Left lobe of liver (tissue), 2 donors: ENCODE data around the gene PRR29. TPM values are rescaled to one million over a fixed set of nuclear protein-coding genes. Genes with fewer than 3 reads are reported as not detected.
A peak's percentile ranks its signal among the peaks of the same experiment; 100 is the strongest.

ENCODE experiments used
- ATAC-seq: fragments of 200-7000 bp; cut with Tn5 transposase; one replicate; pipeline ENCODE4 v1.9.1; 2020; ENCODE audit warnings: mild to moderate bottlenecking, moderate library complexity
- DNase-seq: peaks from one replicate; pipeline ENCODE4 v3.0.0-alpha.2; 2020; ENCODE audit warnings: low spot score
- total RNA-seq: library from RNA; stranded (reverse); gene quantifications from one replicate; pipeline ENCODE4 v1.2.1, GENCODE V29; 2021
- donor health status: DM: no; HTN: no; CAD: no; lungs with moderate emphysema.
- donor health status: DM: no; HTN: yes; CAD: no.

PRR29 gene
- total RNA-seq, 1 donor from 2014 or later, result 0.18 TPM

GRCh38 chr17:64038331-64039105 lies 40.4 kb downstream of the PRR29 start:
- DNase-seq (no peak), ATAC-seq (no peak)

- DNase-seq (no peak), ATAC-seq (no peak)
Measured at GRCh38 chr17:64039106-64039400, 40.9 kb downstream of the PRR29 start.

- DNase-seq, result no peak
- ATAC-seq, result peak; percentile 32
Measured at GRCh38 chr17:64040206-64040605, 42.1 kb downstream of the PRR29 start.

GRCh38 chr17:64041912-64042311 lies 43.8 kb downstream of the PRR29 start:
- DNase-seq (no peak), ATAC-seq (no peak)

GRCh38 chr17:64042700-64043485 lies 44.7 kb downstream of the PRR29 start:
- DNase-seq, result no peak
- ATAC-seq, result peak; percentile 9

- DNase-seq, result no peak
- no peak for ATAC-seq
Measured at GRCh38 chr17:64045176-64045575, 47.0 kb downstream of the PRR29 start.

- DNase-seq, result no peak
- no peak for ATAC-seq
Measured at GRCh38 chr17:64048805-64049204, 50.7 kb downstream of the PRR29 start.

- DNase-seq (no peak), ATAC-seq (no peak)
Measured at GRCh38 chr17:64051153-64051552, 53.0 kb downstream of the PRR29 start.

- no peak for DNase-seq
- ATAC-seq, result no peak
Measured at GRCh38 chr17:64053101-64053500, 55.0 kb downstream of the PRR29 start.

Other genes starting within 250 kb of the PRR29 start
- gene CCDC47, start 224.8 kb upstream of the PRR29 start, total RNA-seq, result 65.2 TPM
- gene DDX42, start 224.2 kb upstream of the PRR29 start, total RNA-seq, result 33.6 TPM
- 67.0 TPM for gene PSMC5, start 170.9 kb upstream of the PRR29 start, total RNA-seq
- 16.3 TPM for gene FTSJ3, start 170.7 kb upstream of the PRR29 start, total RNA-seq
- gene SMARCD2, start 155.7 kb upstream of the PRR29 start, total RNA-seq, result 73.9 TPM
- not detected for gene CSH2, start 124.7 kb upstream of the PRR29 start, total RNA-seq
- not detected for gene GH2, start 116.4 kb upstream of the PRR29 start, total RNA-seq
- not detected for gene CSH1, start 101.8 kb upstream of the PRR29 start, total RNA-seq
- gene CSHL1, start 87.1 kb upstream of the PRR29 start, total RNA-seq, result not detected
- gene GH1, start 79.5 kb upstream of the PRR29 start, total RNA-seq, result not detected
- gene CD79B, start 66.0 kb upstream of the PRR29 start, total RNA-seq, result 0.81 TPM
- gene SCN4A, start 25.4 kb upstream of the PRR29 start, total RNA-seq, result 0.10 TPM
- 5.3 TPM for gene ICAM2, start 22.3 kb downstream of the PRR29 start, total RNA-seq
- gene ERN1, start 131.8 kb downstream of the PRR29 start, total RNA-seq, result 30.9 TPM